SKM-1 treated with dmso at 0.1 percent for 144 hours (cell line): ENCODE data around the gene STK38L.
"Not testable (repeated sequence)": the region's sequence is repeated elsewhere in the genome, so short reads cannot be mapped to it uniquely, and the experiment has no call there.

Experiments
- DNase-seq: peaks from one replicate; lab custom pipeline; 2025; ENCODE audit not compliant: unreplicated experiment; lab: John Stamatoyannopoulos, UW

The STK38L gene

GRCh38 chr12:27226407-27226929, 17.6 kb upstream of the STK38L start:
- DNase-seq: no peak

GRCh38 chr12:27229367-27229766, 14.7 kb upstream of the STK38L start:
- DNase-seq: peak; percentile 8

- DNase-seq: not testable (repeated sequence)
Observed at GRCh38 chr12:27231374-27231773, 12.7 kb upstream of the STK38L start.

- DNase-seq: no peak
Observed at GRCh38 chr12:27233814-27234213, 10.3 kb upstream of the STK38L start.

GRCh38 chr12:27236498-27236897, 7.6 kb upstream of the STK38L start:
- peak; percentile 16 for DNase-seq

GRCh38 chr12:27237790-27238771, 6.0 kb upstream of the STK38L start:
- peak; percentile 82 for DNase-seq

- DNase-seq: no peak
Observed at GRCh38 chr12:27243006-27243405, 1.1 kb upstream of the STK38L start.

- no peak for DNase-seq
Observed at GRCh38 chr12:27244689-27245488, 803 bp downstream of the STK38L start.

- no peak for DNase-seq
Observed at GRCh38 chr12:27246141-27246540, 2.1 kb downstream of the STK38L start.

- no peak for DNase-seq
Observed at GRCh38 chr12:27246774-27247173, 2.7 kb downstream of the STK38L start.

- no peak for DNase-seq
Observed at GRCh38 chr12:27252934-27253333, 8.8 kb downstream of the STK38L start.

- DNase-seq: no peak
Observed at GRCh38 chr12:27253347-27253746, 9.3 kb downstream of the STK38L start.

GRCh38 chr12:27255806-27256205, 11.7 kb downstream of the STK38L start:
- DNase-seq: no peak

GRCh38 chr12:27257104-27257843, 13.2 kb downstream of the STK38L start:
- DNase-seq: no peak

GRCh38 chr12:27260746-27261145, 16.7 kb downstream of the STK38L start:
- no peak for DNase-seq

- no peak for DNase-seq
Observed at GRCh38 chr12:27261866-27262265, 17.8 kb downstream of the STK38L start.

- no peak for DNase-seq
Observed at GRCh38 chr12:27270148-27270547, 26.1 kb downstream of the STK38L start.

- DNase-seq: no peak
Observed at GRCh38 chr12:27271206-27271605, 27.1 kb downstream of the STK38L start.

GRCh38 chr12:27272373-27273028, 28.4 kb downstream of the STK38L start:
- no peak for DNase-seq

GRCh38 chr12:27273114-27273513, 29.0 kb downstream of the STK38L start:
- DNase-seq: no peak
